GM19239 (cell line): ENCODE measurements around the gene PPM1H.

ENCODE experiments used
- DNase-seq: peaks from one replicate; pipeline ENCODE4 v3.0.0; 2011; ENCODE audit warnings: low spot score; ENCODE audit not compliant: insufficient read length
- FAIRE-seq: peaks from 2 replicates; lab custom pipeline; 2011; peaks lifted over from hg19 to GRCh38; lab: Jason Lieb, UNC

PPM1H gene

GRCh38 chr12:62701492-62701891 is 233.5 kb downstream of the PPM1H start:
- FAIRE-seq: no peak
- no peak for DNase-seq

- no peak for FAIRE-seq
- no peak for DNase-seq
Observed at GRCh38 chr12:62700091-62700880, 234.7 kb downstream of the PPM1H start.

- DNase-seq (no peak), FAIRE-seq (no peak)
Observed at GRCh38 chr12:62698701-62699101, 236.2 kb downstream of the PPM1H start.

- FAIRE-seq: no peak
Observed at GRCh38 chr12:62697893-62698292, 237.1 kb downstream of the PPM1H start.

GRCh38 chr12:62695696-62696095 is 239.3 kb downstream of the PPM1H start:
- DNase-seq (no peak), FAIRE-seq (no peak)

More at GRCh38 chr12:62697893-62698292, 237.1 kb downstream of the PPM1H start:
- DNase-seq: no peak

GRCh38 chr12:62694632-62695031 is 240.3 kb downstream of the PPM1H start:
- no peak for FAIRE-seq
- DNase-seq: no peak

GRCh38 chr12:62694116-62694515 is 240.8 kb downstream of the PPM1H start:
- no peak for FAIRE-seq
- no peak for DNase-seq

GRCh38 chr12:62693376-62694050 is 241.4 kb downstream of the PPM1H start:
- no peak for FAIRE-seq

GRCh38 chr12:62692884-62693283 is 242.1 kb downstream of the PPM1H start:
- DNase-seq: no peak
- no peak for FAIRE-seq

More at GRCh38 chr12:62693376-62694050, 241.4 kb downstream of the PPM1H start:
- no peak for DNase-seq

- DNase-seq (no peak), FAIRE-seq (no peak)
Observed at GRCh38 chr12:62691309-62691708, 243.6 kb downstream of the PPM1H start.

- DNase-seq (no peak), FAIRE-seq (no peak)
Observed at GRCh38 chr12:62689042-62689839, 245.7 kb downstream of the PPM1H start.

- no peak for FAIRE-seq
- DNase-seq: no peak
Observed at GRCh38 chr12:62686938-62687337, 248.0 kb downstream of the PPM1H start.

GRCh38 chr12:62684570-62685295 is 250.2 kb downstream of the PPM1H start:
- FAIRE-seq: no peak
- no peak for DNase-seq

GRCh38 chr12:62683776-62684569 is 251.0 kb downstream of the PPM1H start:
- no peak for FAIRE-seq
- DNase-seq: no peak

GRCh38 chr12:62681306-62681705 is 253.6 kb downstream of the PPM1H start:
- DNase-seq: no peak
- no peak for FAIRE-seq

- FAIRE-seq: no peak
Observed at GRCh38 chr12:62679608-62680007, 255.3 kb downstream of the PPM1H start.

GRCh38 chr12:62677355-62677754 is 257.6 kb downstream of the PPM1H start:
- no peak for DNase-seq
- no peak for FAIRE-seq

More at GRCh38 chr12:62679608-62680007, 255.3 kb downstream of the PPM1H start:
- no peak for DNase-seq

GRCh38 chr12:62676521-62677307 is 258.2 kb downstream of the PPM1H start:
- DNase-seq (no peak), FAIRE-seq (no peak)
